GM21717 (cell line): ENCODE results near the gene CLDN12.

Experiments used
- ATAC-seq: cut with Tn5 transposase; IDR thresholded peaks from one replicate; pipeline ENCODE4 v1.9.1; 2021; ENCODE audit warnings: mild to moderate bottlenecking, moderate library complexity; ENCODE audit not compliant: unreplicated experiment

CLDN12 gene

GRCh38 chr7:90403174-90404113, at the start of gene CLDN12:
TSS of gene CLDN12 (plus strand) at chr7:90403461. CDS start at chr7:90412677, 9,216 bp downstream.
- ATAC-seq, result peak; percentile 96

- no peak for ATAC-seq
Observed at GRCh38 chr7:90383422-90383821, 19.8 kb upstream of the CLDN12 start.

- no peak for ATAC-seq
Observed at GRCh38 chr7:90383861-90384260, 19.4 kb upstream of the CLDN12 start.

GRCh38 chr7:90384433-90384832, 18.8 kb upstream of the CLDN12 start:
- no peak for ATAC-seq

- ATAC-seq, result no peak
Observed at GRCh38 chr7:90387470-90388240, 15.6 kb upstream of the CLDN12 start.

GRCh38 chr7:90390926-90391325, 12.3 kb upstream of the CLDN12 start:
- ATAC-seq, result no peak

- ATAC-seq, result no peak
Observed at GRCh38 chr7:90391488-90391887, 11.8 kb upstream of the CLDN12 start.

- ATAC-seq, result no peak
Observed at GRCh38 chr7:90396420-90396819, 6.8 kb upstream of the CLDN12 start.

GRCh38 chr7:90401989-90402388, 1.3 kb upstream of the CLDN12 start:
- ATAC-seq, result no peak

- no peak for ATAC-seq
Observed at GRCh38 chr7:90402785-90403173, 482 bp upstream of the CLDN12 start.

GRCh38 chr7:90404777-90405176, 1.5 kb downstream of the CLDN12 start:
- no peak for ATAC-seq

GRCh38 chr7:90407484-90407821, 4.2 kb downstream of the CLDN12 start:
- ATAC-seq, result no peak

GRCh38 chr7:90408142-90408541, 4.9 kb downstream of the CLDN12 start:
- ATAC-seq, result no peak

- no peak for ATAC-seq
Observed at GRCh38 chr7:90409667-90410066, 6.4 kb downstream of the CLDN12 start.

- no peak for ATAC-seq
Observed at GRCh38 chr7:90411510-90411909, 8.2 kb downstream of the CLDN12 start.

- no peak for ATAC-seq
Observed at GRCh38 chr7:90412458-90413184, 9.4 kb downstream of the CLDN12 start.

GRCh38 chr7:90413185-90413528, 9.9 kb downstream of the CLDN12 start:
- ATAC-seq, result no peak

GRCh38 chr7:90421651-90422050, 18.4 kb downstream of the CLDN12 start:
- no peak for ATAC-seq

GRCh38 chr7:90424720-90425119, 21.5 kb downstream of the CLDN12 start:
- peak; percentile 98 for ATAC-seq

GRCh38 chr7:90425376-90425775, 22.1 kb downstream of the CLDN12 start:
- no peak for ATAC-seq
